Putamen (tissue), 1 donor: ENCODE results near the gene CXXC4.

ENCODE experiments used
- DNase-seq: peaks from one replicate; pipeline ENCODE4 v3.0.0-alpha.2; 2016; ENCODE audit warnings: low spot score

CXXC4 gene

DNA sequence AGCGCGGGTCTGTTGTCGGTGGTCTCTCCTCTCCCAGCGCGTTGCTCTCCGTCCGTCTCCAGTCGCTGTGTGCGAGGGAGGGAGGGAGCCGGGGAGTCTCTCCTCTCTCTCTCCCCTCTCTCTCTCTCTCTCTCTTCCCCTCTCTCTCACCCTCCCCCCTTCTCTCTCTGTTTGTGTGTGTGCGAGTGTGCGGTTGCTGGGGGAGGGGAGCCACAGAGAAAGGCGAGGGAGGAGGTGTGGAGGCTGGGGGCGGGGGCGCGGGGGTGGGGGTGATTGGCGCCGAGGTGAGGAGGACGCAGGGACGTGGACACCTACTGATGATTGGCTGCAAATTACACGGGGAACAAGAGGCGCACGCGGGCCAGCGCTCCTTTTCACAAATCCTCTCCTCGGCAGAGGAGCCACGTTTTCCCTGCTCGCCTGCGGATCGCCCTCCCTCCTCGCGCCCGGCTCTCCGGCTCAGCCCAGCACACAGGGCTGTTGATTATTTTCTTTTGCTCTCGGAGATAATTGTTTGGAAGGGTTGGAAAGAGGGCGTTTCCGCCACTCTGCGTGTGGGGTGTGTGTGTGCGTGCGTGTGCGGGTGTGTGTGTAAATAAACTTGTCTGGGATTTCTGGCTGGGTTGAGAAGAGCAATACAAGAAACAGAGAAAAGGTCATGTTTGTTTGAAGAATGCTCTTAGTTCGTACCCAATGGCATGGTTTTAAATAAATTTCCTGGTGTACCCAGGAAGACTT, at the start of gene CXXC4:
TSS of gene CXXC4 (minus strand) at position 73 of the 738 bp plus-strand sequence. CDS start 3,092 bp downstream, outside the sequence.
- peak; percentile 89 for DNase-seq

DNA sequence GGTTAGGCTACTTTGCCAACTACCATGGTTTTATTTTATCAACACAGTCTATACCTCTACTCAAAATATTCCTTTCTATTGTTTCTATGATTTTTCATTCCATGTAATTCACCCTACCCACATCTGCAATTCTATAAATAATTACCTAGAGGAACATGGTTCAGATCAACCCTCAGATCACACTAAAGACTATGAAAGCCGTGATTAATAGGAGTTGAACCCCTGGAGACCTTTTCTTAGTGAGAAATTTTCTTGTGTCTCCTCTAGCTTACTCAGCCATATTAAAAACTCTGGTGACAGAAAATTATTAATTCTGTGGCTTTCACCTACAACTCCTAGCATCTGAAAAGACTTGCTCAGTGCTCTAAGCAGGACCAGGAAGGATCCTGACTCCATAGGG, 38.5 kb upstream of the CXXC4 start:
- DNase-seq: no peak

DNA sequence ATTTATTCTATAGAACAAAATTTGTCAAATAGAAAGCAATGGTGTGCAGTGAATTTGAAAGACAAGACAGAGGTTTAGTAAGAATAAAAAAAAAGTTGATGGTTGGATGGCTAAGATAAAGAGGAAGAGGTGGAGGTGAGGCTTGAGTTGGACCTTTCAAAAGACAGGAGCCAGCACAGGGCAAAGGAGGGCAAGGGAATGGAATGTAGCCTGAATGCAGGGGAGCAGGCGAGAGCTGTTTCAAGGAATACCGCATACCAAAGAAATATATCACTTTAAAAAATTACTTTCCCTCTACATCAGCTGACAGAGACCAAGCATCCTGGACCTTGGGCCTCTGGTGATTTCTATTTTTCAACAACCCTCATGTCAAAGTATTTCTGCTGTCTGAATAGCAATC, 38.0 kb upstream of the CXXC4 start:
- no peak for DNase-seq

GRCh38 chr4:104531390-104531789, 36.7 kb upstream of the CXXC4 start:
- peak; percentile 15 for DNase-seq

GRCh38 chr4:104530426-104530825, 35.7 kb upstream of the CXXC4 start:
- DNase-seq: no peak

GRCh38 chr4:104524591-104524990, 29.9 kb upstream of the CXXC4 start:
- DNase-seq: no peak

- peak; percentile 14 for DNase-seq
Measured at GRCh38 chr4:104524026-104524425, 29.3 kb upstream of the CXXC4 start.

DNA sequence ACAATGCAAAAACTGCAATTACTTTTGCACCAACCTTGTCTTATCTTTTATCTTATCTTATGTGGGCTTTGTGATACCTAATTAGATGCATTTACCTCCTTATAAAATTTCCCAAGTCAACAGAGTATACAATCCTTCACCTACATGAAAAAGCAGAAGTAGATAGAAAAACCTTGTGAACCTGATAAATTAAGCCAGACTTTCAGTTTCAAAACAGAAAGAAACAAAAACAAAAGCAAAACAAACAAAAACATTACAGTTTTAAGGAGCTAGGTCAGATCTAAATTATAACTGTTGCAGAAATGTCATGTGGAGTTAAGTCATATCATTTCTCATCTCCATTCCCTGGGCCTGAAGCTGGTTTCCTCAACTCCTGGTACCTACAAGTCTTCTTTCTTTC, 24.9 kb upstream of the CXXC4 start:
- DNase-seq: no peak

- no peak for DNase-seq
Measured at GRCh38 chr4:104516884-104517283, 22.2 kb upstream of the CXXC4 start.

DNA sequence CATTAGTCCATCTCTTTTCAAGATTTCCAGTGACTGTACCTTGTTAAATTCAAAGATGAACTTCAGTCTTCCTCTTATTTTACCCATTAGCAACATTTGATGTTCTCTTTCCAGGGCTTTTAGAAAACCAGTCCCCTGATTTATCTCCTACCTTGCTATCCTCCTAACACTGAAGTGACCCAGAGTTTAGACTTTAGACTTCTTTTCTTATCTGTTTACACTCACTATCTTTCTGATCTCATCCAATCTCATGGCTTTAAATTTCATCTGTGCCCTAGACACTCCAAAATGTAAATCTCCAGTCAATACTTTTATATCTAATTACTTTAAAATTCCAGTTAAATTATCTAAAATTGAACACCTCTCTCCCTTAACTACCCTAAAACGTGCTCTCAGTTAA, 13.5 kb upstream of the CXXC4 start:
- no peak for DNase-seq

DNA sequence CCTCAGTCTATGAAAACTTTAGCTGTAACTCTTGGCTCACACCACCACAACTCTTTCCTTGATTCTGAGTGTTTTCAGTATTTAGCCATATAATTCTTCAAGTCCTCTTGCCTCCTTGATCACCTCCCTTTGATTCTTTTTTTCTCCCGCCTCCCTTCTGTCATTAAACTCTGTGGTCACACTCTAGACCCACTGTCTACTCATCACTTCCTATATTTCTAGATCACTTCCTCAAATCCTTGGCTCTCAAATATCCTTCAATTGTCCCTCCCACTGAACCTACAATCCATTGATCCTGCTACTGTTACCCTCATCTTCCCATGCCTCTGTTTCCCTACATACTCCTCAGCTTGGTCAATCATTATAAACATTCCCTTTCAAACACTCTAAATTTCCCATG, 12.4 kb upstream of the CXXC4 start:
- DNase-seq: no peak

- no peak for DNase-seq
Measured at GRCh38 chr4:104504536-104504935, 9.8 kb upstream of the CXXC4 start.

DNA sequence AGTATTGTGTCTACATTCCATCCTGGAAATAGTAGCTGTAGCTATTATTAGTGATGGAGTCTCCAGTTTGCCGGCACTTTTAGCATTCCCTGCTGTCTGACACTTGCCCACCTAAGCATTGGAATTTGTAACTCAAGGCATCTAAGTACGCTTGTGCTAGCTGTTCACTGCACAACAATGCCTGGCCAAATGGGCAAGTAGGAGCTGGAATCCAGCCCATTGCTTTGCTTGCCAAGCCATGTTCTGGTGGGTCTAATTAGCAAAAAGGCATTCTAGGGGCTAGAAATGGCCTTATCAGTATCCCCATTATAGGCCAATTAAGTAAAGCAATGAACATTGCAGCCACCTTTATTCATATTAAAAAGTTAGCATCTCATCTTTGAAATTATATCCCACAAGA, 7.8 kb upstream of the CXXC4 start:
- DNase-seq: no peak

GRCh38 chr4:104501290-104501689, 6.6 kb upstream of the CXXC4 start:
- no peak for DNase-seq

DNA sequence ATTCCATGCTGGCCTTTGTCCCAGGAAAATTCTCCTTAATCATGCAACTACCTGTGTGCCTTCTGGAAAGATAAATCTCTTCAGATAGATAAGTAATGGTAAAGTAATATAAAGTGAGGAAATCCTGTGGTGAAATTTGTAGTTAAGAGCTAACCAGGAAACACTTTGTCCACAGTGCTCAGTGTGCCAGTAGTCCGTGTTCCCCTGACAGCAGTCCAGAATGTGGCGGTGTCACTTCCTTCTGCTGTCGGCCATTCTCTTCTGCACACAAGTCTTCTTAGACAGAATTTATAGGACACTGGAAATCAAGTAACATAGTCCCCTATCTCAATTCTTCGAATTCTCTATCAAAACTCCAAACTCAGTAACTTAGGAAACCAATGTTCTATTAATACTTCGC, 5.7 kb upstream of the CXXC4 start:
- DNase-seq: no peak

DNA sequence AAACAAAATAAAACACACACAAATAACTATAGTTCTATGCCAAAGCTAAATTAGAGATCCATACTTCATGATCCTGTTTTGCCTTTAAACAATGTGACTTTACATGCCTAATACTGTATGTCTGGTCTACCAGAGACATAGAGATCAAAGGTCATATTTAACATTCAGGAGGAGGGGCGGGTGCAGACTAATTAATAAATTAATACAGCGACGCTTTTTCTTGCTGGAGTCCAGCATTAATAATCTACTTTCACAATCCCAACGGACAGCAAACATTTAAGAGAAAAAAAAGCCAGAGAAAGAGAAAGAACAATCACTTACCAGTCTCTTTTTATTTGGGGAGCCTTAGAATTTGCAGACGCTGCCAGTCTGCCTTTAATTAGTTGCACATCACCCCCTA, 509 bp downstream of the CXXC4 start:
- DNase-seq: peak; percentile 39

- peak; percentile 47 for DNase-seq
Measured at GRCh38 chr4:104493081-104493831, 1.4 kb downstream of the CXXC4 start.

DNA sequence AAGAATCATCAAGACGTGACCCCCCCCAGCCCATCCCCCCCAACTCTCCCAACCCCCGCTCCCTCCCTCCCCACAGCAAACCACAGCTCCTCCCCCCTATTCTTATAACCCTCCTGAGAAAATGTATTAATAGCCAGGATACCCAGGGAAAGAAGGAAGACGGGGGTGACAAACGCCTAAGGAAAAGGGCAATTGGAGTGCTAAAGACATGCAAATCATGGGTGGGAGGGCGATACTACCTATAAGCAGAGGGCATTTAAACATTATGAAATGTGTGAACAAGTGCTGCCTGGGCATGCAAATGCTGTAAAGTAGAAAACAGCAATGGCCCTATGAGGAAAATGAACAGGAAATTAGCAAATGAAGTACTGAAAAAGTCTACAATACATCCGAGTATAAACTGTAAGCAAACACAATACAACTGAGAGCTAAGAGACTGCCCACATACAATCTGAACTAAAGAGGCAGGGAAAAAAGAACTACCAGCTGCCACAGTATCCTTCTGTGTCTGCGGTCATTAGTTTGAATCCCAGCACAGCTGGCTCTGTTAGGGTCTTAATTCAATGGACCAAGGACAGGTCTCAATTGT, 2.4 kb downstream of the CXXC4 start:
- DNase-seq: peak; percentile 59

DNA sequence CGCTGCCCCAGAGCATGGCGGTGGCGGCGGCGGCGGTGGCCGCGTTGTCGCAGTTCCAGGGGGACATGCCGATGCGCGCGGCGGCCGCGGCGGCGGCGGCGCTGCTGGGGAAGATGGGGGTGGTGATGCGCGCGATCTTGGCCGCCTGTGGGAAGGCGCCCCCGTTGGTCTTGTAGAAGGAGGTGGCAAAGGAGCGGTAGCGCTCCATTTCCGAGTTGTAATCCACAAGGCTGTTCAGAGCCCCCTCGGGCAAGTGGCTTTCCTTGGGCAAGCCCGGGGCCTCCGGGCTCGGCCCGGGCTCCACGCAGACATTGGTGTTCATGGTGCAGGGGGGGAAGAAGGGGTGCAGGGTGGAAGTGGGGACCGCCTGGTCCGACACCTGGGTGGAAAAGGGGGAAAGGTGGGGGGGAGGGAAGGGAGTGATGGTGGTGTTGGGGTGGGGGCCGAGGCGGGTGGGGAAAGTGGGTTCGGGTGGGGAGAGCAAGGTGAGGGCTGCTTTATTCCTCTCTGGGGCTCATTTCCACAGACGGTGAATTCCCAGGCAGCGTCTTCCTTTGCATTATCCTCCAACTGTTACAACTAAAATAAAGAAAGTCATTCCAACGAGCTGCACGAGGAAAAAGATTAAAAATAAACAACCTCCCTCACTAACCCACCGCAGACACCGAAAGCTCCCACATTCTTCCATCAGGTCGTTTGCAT, 3.1 kb downstream of the CXXC4 start:
- DNase-seq: no peak

DNA sequence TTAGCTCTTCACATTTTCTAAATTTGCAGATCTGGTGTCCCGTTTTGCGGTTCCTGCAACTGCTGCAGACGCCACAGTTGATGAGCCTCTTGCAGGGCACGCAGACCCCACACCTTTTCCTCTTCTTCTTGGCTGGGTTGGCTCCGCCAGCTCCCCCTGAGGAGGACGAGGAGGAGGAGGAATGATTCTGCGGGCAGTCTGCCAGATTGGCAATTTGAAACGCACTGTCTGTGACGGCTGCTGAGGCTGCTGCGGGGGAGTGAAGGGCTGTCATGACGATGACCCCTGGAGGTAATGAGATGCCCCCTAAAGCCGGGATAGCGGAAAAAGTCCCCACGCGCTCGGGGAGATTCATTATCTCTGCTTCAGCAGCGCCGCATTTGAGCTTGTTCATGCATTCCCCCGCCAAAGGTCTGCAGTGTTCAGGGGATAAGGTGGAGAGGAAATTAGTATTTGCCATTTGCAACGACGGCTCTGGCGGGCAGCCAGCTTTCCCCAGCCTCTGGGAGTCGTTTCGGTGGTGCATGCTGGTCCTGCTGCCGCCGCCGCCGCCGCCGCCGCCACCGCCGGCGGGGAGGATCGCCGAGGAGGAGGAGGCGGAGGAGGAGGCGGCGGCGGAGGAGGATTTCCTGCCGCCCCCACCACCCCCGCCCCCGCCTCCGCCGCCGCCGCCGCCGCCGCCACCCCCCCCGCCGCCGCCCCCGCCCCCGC, 3.8 kb downstream of the CXXC4 start:
- peak; percentile 79 for DNase-seq

- DNase-seq: peak; percentile 65
Measured at GRCh38 chr4:104490096-104490769, 4.5 kb downstream of the CXXC4 start.
